Head of caudate nucleus (tissue), 42 donors: ENCODE measurements around the gene SMG1.
"Not testable (repeated sequence)": the region's sequence is repeated elsewhere in the genome, so short reads cannot be mapped to it uniquely, and the experiment has no call there.

Experiments used
- DNase-seq, 42 donors: peaks; one replicate each; pipeline versions ENCODE4 v3.0.0 to v3.0.0-alpha.2; 2020 to 2021; ENCODE audit warnings: mixed read lengths in 7 of 42
- intact Hi-C: fragments of 100-400 bp; cut with DNase I; formaldehyde crosslinking; loops from one replicate; pipeline ENCODE4 v1.15.0; 2022

SMG1 gene

DNA sequence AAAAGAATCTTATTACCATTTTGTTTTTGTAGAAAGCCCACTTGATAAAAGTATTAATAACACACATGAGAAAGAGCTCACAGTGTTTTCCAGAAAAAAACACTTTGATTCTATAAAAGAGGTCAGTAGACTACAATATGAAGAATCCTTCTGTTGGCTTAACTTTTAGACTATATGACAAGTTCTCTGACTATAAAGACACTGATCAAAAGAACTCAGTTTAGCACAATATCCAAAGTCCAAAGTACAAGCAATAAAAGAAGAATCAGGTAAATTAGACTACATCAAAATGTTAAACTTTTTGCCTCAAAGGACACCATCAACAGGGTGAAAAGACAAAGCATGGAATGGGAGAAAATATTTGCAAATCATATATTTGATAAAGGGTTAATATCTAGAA is 11.2 kb upstream of the SMG1 start:
- DNase-seq, result no peak
- intact Hi-C loops, result no loop called here

GRCh38 chr16:18936727-18937340 is 10.6 kb upstream of the SMG1 start:
- no peak for DNase-seq
- intact Hi-C loops, result no loop called here

- intact Hi-C loops, result no loop called here
- no peak for DNase-seq
These were observed 7.3 kb upstream of the SMG1 start for GRCh38 chr16:18933501-18933900.

DNA sequence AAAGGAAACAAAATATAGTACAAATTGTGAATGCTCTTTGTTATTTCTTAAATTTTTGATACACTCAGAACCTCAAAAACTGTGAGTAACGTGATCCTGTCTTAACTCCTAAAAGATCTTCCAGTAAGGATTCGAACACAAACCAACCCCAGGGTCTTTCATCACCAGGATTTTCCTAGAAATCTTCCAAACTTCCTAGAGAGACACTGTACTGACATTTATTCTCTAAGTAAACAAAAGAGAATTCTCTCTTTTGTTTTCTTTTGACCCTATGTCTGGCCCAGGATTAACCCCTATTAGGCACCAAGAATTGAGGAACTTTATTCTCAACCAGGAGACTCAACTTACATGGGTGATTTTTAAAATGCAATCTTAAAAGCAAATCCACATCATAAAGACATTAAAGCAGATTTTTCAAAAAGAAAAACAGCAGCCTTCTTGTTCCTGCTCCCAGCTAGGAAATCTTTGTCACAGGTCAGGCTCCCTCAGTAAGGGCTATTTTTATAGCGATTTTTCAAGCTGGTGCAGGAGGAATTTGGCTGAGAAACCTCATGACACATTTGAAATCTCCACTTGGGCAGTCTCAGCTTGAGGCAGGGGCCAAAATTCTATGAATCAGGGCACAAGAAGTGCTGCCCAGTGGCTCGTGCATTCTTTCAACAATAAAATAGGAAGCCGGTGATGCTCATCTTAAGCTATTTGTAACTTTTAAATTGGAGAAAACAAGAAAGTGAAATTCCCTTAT is 6.2 kb upstream of the SMG1 start:
- peak in 2 of 42 donors; percentile 11 to 50 for DNase-seq
- intact Hi-C loops, result no loop called here

DNA sequence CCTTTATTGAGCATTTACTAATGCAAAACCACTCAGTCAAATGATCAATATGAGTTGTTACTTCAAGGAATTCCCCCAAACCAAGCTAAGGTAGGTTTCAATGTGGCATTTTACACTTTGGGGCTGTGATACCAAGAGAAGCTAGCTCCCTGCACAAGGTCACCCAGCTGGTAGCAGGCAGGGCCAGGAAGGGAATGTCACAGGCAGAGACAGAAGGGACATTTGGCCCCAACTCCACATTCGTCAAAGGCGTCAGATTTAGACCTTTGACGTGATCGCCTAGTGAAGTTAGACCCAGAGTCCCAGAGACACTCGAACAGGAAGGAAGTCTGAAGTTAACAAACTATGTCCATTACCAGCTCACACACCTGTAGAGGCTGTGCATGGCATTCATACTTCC is 5.5 kb upstream of the SMG1 start:
- intact Hi-C loops, result no loop called here
- DNase-seq, result no peak

DNA sequence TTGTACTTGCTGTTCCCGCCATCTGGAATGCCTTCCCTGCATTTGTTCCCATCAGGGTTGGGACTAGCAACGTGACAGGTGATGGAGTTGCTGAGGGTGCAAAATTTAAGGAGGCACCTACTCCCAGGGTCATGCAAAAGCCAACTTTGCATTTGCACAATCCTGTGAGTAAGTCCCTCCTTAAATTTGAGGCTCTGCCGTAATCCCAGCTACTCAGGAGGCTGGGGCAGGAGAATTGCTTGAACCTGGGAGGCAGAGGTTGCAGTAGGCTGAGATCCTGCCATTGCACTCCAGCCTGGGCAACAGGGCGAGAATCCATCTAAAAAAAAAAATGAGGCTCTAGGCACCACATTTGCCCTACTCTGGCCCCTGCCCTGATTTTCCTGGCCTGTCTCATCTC is 3.9 kb upstream of the SMG1 start:
- DNase-seq, intact Hi-C loops: not testable (repeated sequence)

- intact Hi-C loops, result loop anchor here (5.0 to 10.0 kb wide), 2 partner anchors 126 to 137 kb away; partner anchors contain the start of genes ARL6IP1 and COQ7
- not testable (repeated sequence) for DNase-seq
These were observed 1.9 kb upstream of the SMG1 start for GRCh38 chr16:18928073-18928472.

DNA sequence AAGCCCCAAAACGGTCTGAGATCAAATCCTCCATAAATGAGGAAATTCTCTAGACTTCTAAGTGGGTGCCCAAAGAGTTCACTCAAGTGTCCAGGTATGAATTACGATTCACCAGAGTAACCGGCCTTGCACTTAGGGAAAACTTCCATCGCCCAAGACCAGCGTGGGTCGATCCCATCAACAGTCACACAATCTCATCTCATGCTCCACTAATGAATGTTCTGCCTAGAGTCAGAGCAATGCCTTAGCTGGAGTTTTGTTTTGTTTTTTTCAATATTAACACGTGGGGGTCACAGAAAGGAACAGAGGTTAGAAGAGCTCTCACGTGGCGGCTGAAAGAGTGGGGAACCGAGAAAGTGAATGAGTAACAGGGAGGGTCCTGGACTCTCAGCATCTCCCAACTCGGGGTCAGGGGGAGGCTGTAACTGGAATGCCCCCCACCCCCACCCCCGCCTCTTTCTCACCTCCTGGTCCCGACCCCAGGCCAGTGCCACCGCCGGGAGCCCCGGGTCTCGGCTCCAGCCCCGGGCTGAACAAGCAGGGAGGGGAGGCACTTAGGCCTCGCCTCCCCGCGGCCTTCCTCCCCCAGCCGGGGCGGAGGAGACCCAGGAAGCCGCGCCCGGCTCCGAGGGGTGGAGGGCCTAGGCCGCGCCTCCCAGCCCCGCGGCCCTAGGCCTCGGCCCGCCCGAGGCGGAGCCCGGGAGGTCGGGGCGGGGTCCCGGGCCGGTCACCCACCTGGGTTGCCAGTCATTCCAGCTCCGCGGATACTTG is 808 bp downstream of the SMG1 start:
- DNase-seq, result peak in 16 of 42 donors; percentile 1 to 46 (median 20)
- intact Hi-C loops, result loop anchor here (5.0 to 10.0 kb wide), 2 partner anchors 123 to 139 kb away; partner anchors contain the start of genes ARL6IP1 and COQ7

DNA sequence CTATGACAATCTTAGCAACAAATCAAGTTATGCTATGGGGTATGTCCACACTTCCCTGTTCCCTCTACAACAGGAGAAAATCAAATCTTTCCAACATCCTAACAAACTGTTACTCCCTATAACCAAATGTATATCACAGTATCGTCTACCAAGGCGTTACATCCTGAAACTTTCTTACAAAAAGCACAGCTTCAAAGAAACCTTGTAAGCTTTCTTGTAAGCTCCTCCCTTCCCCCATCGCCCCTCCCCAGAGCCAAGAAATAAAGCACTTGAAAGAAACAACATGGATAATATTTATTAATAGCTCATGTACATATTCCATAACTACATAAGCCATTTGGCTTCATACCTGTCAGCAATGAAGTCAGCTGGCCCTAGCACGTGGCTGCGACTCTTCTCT is 2.3 kb downstream of the SMG1 start:
- intact Hi-C loops, result loop anchor here (10.0 kb wide), 1 partner anchor 141 kb away; the partner anchor contains the start of gene COQ7
- DNase-seq, result not testable (repeated sequence)

GRCh38 chr16:18923124-18923523 is 3.1 kb downstream of the SMG1 start:
- DNase-seq, result not testable (repeated sequence)
- intact Hi-C loops, result loop anchor here (10.0 kb wide), 1 partner anchor 142 kb away; the partner anchor contains the start of gene COQ7

DNA sequence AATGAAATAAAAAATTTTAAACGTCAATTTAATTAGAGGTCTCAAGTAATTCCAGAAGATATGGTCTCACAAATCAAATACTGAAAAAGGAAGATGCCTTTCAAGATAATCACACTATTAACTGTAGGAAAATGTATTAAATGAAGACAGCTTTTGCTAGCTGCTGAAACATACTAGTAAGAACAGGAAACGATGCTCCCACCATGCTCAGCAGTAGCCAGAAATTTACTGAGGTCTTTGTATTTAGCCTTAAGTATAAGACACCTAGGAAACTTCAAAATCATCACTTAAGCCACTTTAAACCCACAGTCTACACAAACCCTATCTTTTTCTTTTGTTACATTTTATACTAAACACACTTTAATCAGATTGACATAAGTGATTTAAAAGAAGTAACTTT is 16.6 kb downstream of the SMG1 start:
- intact Hi-C loops, DNase-seq: not testable (repeated sequence)

DNA sequence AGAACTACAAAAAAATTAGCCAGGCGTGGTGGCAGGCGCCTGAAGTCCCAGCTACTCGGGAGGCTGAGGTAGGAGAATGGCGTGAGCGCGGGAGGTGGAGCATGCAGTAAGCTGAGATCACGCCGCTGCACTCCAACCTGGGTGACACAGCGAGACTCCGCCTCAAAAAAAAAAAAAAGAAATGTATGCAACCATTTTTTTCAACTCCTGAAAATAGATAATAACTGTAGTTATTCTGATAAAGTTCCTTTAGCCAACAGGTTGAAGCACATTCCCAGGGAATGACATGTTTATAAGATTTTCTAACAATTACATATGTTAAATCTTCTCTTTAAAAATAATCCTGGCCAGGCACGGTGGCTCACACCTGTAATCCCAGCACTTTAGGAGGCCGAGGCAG is 17.5 kb downstream of the SMG1 start:
- intact Hi-C loops, DNase-seq: not testable (repeated sequence)

- intact Hi-C loops, DNase-seq: not testable (repeated sequence)
These were observed 23.4 kb downstream of the SMG1 start for GRCh38 chr16:18902778-18903177.

DNA sequence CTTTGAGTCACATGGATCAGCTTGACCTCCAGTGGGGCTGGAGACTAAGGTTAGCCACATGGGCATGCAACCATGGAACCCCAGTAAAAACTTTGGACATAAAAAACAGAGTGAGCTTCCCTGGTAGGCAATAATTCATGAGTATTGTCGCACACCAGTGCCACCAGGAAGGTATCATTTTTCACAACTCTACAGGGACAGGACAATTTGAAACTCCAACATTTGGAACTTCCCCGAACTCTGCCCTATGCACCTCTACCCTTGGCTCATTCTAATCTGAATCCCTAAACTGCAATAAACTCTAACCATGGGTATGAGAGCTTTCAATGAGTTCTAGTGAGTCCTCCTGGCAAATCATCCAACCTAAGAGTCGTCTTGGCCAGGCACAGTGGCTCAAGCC is 24.2 kb downstream of the SMG1 start:
- DNase-seq, intact Hi-C loops: not testable (repeated sequence)

- intact Hi-C loops, result not testable (repeated sequence)
These were observed 25.0 kb downstream of the SMG1 start for GRCh38 chr16:18901194-18901593.

GRCh38 chr16:18884456-18884855 is 41.8 kb downstream of the SMG1 start:
- DNase-seq, intact Hi-C loops: not testable (repeated sequence)

More at GRCh38 chr16:18901194-18901593, 25.0 kb downstream of the SMG1 start:
- not testable (repeated sequence) for DNase-seq

GRCh38 chr16:18877734-18878133 is 48.5 kb downstream of the SMG1 start:
- intact Hi-C loops, DNase-seq: not testable (repeated sequence)

- DNase-seq, intact Hi-C loops: not testable (repeated sequence)
These were observed 48.9 kb downstream of the SMG1 start for GRCh38 chr16:18877259-18877658.

- DNase-seq, intact Hi-C loops: not testable (repeated sequence)
These were observed 49.9 kb downstream of the SMG1 start for GRCh38 chr16:18876301-18876700.
